Measurements from ENCODE around the gene DENND6B. TPM values are rescaled to one million over a fixed set of nuclear protein-coding genes. Genes with fewer than 3 reads are reported as not detected.

Gene DENND6B
- total RNA-seq, 3 donors from 2014 or later (not counting 1 experiment from before 2014, with no cell fraction given) = 3.1 to 5.0 (median 4.5) TPM

DNA sequence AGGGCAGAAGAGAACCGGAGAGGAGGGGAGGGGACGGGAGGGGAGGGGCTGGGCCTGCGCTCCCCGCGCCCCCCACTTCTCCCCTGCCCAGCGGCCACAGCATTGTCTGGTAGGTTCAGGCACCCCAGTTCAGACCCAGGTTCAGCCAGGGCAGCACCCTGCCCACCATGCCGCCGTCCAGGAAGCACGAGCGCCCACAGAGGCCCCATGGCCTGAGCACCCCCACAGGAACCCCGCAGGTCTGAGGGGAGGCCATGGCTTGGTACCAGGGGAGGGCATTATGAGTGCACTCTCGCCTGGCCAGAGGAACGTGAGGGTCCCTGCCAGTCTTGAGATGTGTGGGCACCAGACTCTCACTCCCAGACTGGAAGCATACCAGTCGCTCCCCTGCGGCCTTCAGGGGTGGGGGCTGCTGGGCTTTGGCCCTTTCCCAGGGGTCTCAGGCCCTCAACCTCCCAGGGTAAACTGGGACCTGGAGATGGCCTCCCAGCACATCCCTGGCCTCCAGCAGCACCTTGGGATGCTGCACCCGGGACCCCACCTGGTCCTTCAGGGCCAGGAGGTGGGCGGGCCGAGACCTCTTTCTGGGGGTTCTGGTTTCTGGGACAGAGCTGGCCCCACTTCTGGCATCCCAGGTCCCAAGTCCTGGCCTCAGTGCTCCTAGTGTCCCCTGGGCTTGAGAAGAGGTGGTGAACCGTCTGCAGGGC lies 18.8 kb downstream of the DENND6B start:
- Histone ChIP-seq H3K36me3 (ENCODE audit: control insufficient read depth, insufficient read depth, low read length) (no peaks in the 10 kb centered on the region), H3K27me3 (ENCODE audit: control insufficient read depth, insufficient read depth, low read length) (peaks cover 15% of the 10 kb centered on the region), H3K9me3 (ENCODE audit: control insufficient read depth, insufficient read depth, low read length) (no peaks in the 10 kb centered on the region), H3K27ac (ENCODE audit: low read length) (no peak overlapping the region), H3K4me1 (ENCODE audit: control insufficient read depth, insufficient read depth, low read length) (peaks cover 56% of the 10 kb centered on the region), H3K4me3 (ENCODE audit: low read length) (peak overlapping the region; percentile 10)
- Mint-ChIP-seq H3K27me3 (ENCODE audit: low read depth in 2 of 2) (peaks cover 6 to 23% of the 10 kb centered on the region in 2 donors), H3K4me3 (peak overlapping the region; percentile 13), H3K36me3 (no peaks in the 10 kb centered on the region), H3K4me1 (peaks cover 0 to 9% of the 10 kb centered on the region in 2 donors), H3K27ac (no peak overlapping the region), H3K9me3 (no peaks in the 10 kb centered on the region)
- intact Hi-C loops (cut with micrococcal nuclease) = no loop called here
- TF ChIP-seq, protein P1, sequence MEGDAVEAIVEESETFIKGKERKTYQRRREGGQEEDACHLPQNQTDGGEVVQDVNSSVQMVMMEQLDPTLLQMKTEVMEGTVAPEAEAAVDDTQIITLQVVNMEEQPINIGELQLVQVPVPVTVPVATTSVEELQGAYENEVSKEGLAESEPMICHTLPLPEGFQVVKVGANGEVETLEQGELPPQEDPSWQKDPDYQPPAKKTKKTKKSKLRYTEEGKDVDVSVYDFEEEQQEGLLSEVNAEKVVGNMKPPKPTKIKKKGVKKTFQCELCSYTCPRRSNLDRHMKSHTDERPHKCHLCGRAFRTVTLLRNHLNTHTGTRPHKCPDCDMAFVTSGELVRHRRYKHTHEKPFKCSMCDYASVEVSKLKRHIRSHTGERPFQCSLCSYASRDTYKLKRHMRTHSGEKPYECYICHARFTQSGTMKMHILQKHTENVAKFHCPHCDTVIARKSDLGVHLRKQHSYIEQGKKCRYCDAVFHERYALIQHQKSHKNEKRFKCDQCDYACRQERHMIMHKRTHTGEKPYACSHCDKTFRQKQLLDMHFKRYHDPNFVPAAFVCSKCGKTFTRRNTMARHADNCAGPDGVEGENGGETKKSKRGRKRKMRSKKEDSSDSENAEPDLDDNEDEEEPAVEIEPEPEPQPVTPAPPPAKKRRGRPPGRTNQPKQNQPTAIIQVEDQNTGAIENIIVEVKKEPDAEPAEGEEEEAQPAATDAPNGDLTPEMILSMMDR (IDR thresholded peaks at IDR 0.05) = no peak
- no peak for ATAC-seq
- DNase-seq = no peak
- WGBS (ENCODE audit: insufficient coverage) = 39% methylated on average over 19 of the region's 19 CpGs

DNA sequence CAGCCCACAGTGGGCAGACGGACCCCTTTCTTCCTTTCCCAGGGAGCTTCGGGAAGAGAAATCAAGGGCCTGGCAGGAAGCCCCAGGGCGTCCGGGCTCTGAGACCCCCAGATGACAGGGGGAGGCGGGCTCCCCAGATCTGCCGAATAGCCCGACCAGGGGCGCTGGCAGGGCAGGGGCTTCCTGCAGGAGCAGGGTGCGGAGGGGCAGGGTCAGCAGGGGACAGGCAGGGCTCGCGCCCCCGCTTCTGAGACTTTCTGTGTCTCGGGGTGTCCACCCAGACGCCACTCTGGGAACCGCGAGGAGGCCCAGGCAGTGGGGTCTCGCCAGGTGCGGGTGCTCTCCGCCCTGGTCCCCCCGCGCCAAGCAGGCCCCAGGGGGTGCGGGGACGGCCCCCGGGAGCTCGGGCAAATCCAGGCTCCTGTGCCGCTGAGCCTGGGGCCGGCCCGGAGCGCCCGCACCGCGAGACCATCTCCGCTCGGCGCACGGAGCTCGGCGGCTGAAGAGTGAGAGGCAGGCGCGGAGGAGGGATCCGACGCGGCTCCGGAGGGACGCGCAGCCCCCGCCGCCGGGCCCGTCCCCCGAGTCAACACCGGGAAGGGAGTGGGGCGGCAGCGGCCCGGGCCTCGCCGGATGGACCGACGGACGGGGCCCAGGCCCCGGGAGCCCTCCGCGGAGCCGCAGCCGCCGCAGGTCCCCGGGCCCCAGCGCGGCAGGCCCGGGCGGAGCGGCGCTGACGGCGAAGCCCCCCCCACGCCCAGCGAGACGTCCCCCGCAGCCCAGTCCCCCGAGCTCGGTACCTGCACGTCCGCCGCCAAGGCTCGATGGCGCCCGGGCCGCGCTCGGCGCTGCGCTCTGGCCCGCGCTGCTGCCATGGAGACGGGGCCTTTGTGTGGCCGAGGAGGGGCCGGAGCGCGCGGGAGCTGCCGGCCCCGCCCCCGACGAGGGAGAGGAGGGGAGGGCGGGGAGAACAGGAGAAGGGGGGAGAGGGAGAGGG lies 19.8 kb downstream of the DENND6B start, which contains the start of gene PLXNB2:
Gene PLXNB2, minus strand, starts transcription at position 894 of the 997 bp plus-strand sequence. CDS start 17,062 bp downstream, outside the sequence.
- Mint-ChIP-seq H3K4me1 (peaks cover 0 to 9% of the 10 kb centered on the region in 2 donors), H3K4me3 (peak within 1 kb of the TSS; percentile 13), H3K27ac (no peak within 1 kb of the TSS), H3K36me3 (no peaks in the 10 kb centered on the region), H3K27me3 (ENCODE audit: low read depth in 2 of 2) (peaks cover 6 to 23% of the 10 kb centered on the region in 2 donors), H3K9me3 (no peaks in the 10 kb centered on the region)
- ATAC-seq (peak in 2 of 3 donors; percentile 51 to 62), DNase-seq (peak in 1 of 2 donors; percentile 55)
- 1% methylated on average over 104 of the region's 105 CpGs for WGBS (ENCODE audit: insufficient coverage)
- no peak within 1 kb of the TSS for H3K27ac ChIP-seq (ENCODE audit: low read length)
- intact Hi-C loops (cut with micrococcal nuclease) = no loop called here
- H3K4me1 ChIP-seq (ENCODE audit: control insufficient read depth, insufficient read depth, low read length) = peaks cover 63% of the 10 kb centered on the region
- peaks cover 15% of the 10 kb centered on the region for H3K27me3 ChIP-seq (ENCODE audit: control insufficient read depth, insufficient read depth, low read length)
- TF ChIP-seq, protein P1 (IDR thresholded peaks at IDR 0.05) = no peak
- no peaks in the 10 kb centered on the region for H3K36me3 ChIP-seq (ENCODE audit: control insufficient read depth, insufficient read depth, low read length)
- peak within 1 kb of the TSS; percentile 29 for H3K4me3 ChIP-seq (ENCODE audit: low read length)
- H3K9me3 ChIP-seq (ENCODE audit: control insufficient read depth, insufficient read depth, low read length) = no peaks in the 10 kb centered on the region

DNA sequence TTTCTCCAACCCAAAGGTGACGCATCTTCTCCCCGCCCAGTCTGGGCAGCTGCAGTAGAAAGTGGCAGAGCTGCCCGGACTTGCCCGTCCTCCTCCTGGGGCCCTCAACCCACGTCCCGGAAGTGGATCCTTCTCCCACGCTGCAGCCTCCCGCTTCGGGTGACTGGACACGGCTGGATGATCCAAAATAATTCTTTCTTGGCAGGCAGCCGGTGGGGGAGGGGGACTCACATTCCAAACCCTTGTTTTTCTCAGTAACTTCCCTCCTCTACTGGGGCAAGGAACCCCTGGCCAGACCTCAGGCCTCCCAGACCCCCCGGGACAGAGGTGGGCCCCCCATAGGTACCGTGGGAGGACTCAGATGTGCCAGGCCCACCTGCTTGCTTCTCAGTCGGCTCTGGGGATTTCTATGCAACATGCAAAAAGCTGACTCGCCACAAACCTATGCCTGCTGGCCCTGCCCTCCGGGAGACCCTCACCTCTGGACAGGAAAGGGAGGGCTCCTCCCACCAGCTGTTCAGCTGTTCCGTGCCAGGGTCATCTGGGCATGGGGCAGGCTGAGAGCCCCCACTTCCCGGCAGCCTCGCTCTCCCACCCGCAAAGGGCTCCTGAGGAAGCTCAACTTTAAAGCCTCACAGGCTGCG lies 20.8 kb downstream of the DENND6B start:
- H3K27ac ChIP-seq (ENCODE audit: low read length) = no peak overlapping the region
- H3K27me3 Mint-ChIP-seq (ENCODE audit: low read depth in 2 of 2) = peaks cover 6 to 23% of the 10 kb centered on the region in 2 donors
- peak overlapping the region in 1 of 2 donors; percentile 36 for H3K27ac Mint-ChIP-seq
- peaks cover 73% of the 10 kb centered on the region for H3K4me1 ChIP-seq (ENCODE audit: control insufficient read depth, insufficient read depth, low read length)
- WGBS (ENCODE audit: insufficient coverage) = 18% methylated on average over 21 of the region's 21 CpGs
- ATAC-seq (peak in 1 of 3 donors; percentile 13), DNase-seq (no peak)
- H3K9me3 Mint-ChIP-seq = no peaks in the 10 kb centered on the region
- no peaks in the 10 kb centered on the region for H3K36me3 Mint-ChIP-seq
- peaks cover 0 to 9% of the 10 kb centered on the region in 2 donors for H3K4me1 Mint-ChIP-seq
- intact Hi-C loops (cut with micrococcal nuclease) = no loop called here
- H3K4me3 ChIP-seq (ENCODE audit: low read length) = peak overlapping the region; percentile 26
- TF ChIP-seq, protein P1 (IDR thresholded peaks at IDR 0.05) = no peak
- H3K9me3 ChIP-seq (ENCODE audit: control insufficient read depth, insufficient read depth, low read length) = no peaks in the 10 kb centered on the region
- peaks cover 15% of the 10 kb centered on the region for H3K27me3 ChIP-seq (ENCODE audit: control insufficient read depth, insufficient read depth, low read length)
- H3K4me3 Mint-ChIP-seq = peak overlapping the region; percentile 37
- H3K36me3 ChIP-seq (ENCODE audit: control insufficient read depth, insufficient read depth, low read length) = no peaks in the 10 kb centered on the region

Measured in natural killer cell (primary cell).